MM.1S (cell line): ENCODE data around the gene HS6ST1.

Source experiments
- DNase-seq: peaks from one replicate; pipeline ENCODE4 v3.0.0-alpha.2; 2015
- H2AFZ ChIP-seq: fragments of 300-600 bp; sonication (generic); 2 replicates; pipeline ENCODE4 v1.6.0; 2016; ENCODE audit warnings: antibody characterized with exemption, low read length
- H3F3A ChIP-seq: fragments of 300-600 bp; sonication (generic); 2 replicates; pipeline ENCODE4 v1.6.1; 2016; ENCODE audit warnings: mild to moderate bottlenecking, antibody characterized with exemption, low read length, moderate library complexity, mixed read lengths; ENCODE audit not compliant: insufficient read depth
- H3K27ac ChIP-seq: fragments of 300-600 bp; sonication (generic); 2 replicates; pipeline ENCODE4 v1.5.1; 2016; ENCODE audit warnings: mild to moderate bottlenecking, low read length
- H3K27me3 ChIP-seq: fragments of 300-600 bp; sonication (generic); replicated peaks from 2 replicates; pipeline ENCODE4 v1.6.0; 2016; ENCODE audit warnings: low read length; ENCODE audit not compliant: insufficient read depth
- H3K36me3 ChIP-seq: fragments of 300-600 bp; sonication (generic); replicated peaks from 2 replicates; pipeline ENCODE4 v1.6.1; 2016; ENCODE audit warnings: mild to moderate bottlenecking, low read length, mixed read lengths; ENCODE audit not compliant: insufficient read depth
- H3K4me1 ChIP-seq: fragments of 300-600 bp; sonication (generic); 2 replicates; pipeline ENCODE4 v1.6.1; 2016; ENCODE audit warnings: low read length, mixed read lengths
- H3K4me2 ChIP-seq: fragments of 300-600 bp; sonication (generic); 2 replicates; pipeline ENCODE4 v1.6.0; 2016; ENCODE audit warnings: low read depth, low read length
- H3K4me3 ChIP-seq: fragments of 300-600 bp; sonication (generic); 2 replicates; pipeline ENCODE4 v1.5.1; 2016; ENCODE audit warnings: low read length, mixed read lengths
- H3K79me2 ChIP-seq: fragments of 300-600 bp; sonication (generic); 2 replicates; pipeline ENCODE4 v1.6.1; 2016; ENCODE audit warnings: mixed run types, low read length, mixed read lengths
- H3K9ac ChIP-seq: fragments of 300-600 bp; sonication (generic); 2 replicates; pipeline ENCODE4 v1.6.1; 2016; ENCODE audit warnings: low read length, mixed read lengths
- H3K9me2 ChIP-seq: fragments of 300-600 bp; sonication (generic); replicated peaks from 2 replicates; pipeline ENCODE4 v1.6.1; 2016; ENCODE audit warnings: mild to moderate bottlenecking, low read length, mixed read lengths; ENCODE audit not compliant: insufficient read depth
- H3K9me3 ChIP-seq: fragments of 300-600 bp; sonication (generic); replicated peaks from 2 replicates; pipeline ENCODE4 v1.6.1; 2016; ENCODE audit warnings: mild to moderate bottlenecking, low read length, mixed read lengths; ENCODE audit not compliant: insufficient read depth
- H4K20me1 ChIP-seq: fragments of 300-600 bp; sonication (generic); 2 replicates; pipeline ENCODE4 v1.6.1; 2016; ENCODE audit warnings: mild to moderate bottlenecking, low read length, moderate library complexity, mixed read lengths; ENCODE audit not compliant: insufficient read depth
- CTCF ChIP-seq: fragments of 300-600 bp; sonication (generic); IDR thresholded peaks from 2 replicates; pipeline ENCODE4 v1.5.1; 2016; ENCODE audit warnings: antibody characterized with exemption, low read length, mixed read lengths
- EZH2 ChIP-seq: fragments of 300-600 bp; sonication (generic); optimal IDR thresholded peaks from 2 replicates; pipeline ENCODE3; 2017; ENCODE audit warnings: low read depth, mild to moderate bottlenecking, antibody characterized with exemption, low read length, mixed read lengths
- EZH2phosphoT487 ChIP-seq: fragments of 300-600 bp; sonication (generic); IDR thresholded peaks from 2 replicates; pipeline ENCODE4 v1.6.1; 2018; ENCODE audit warnings: antibody characterized with exemption, low read length

The HS6ST1 gene

GRCh38 chr2:128301021-128301420 is 17.6 kb downstream of the HS6ST1 start:
- no peak for DNase-seq
- H3K4me1 ChIP-seq, result no peaks in the 10 kb centered on the region
- TF ChIP-seq CTCF (no peak), EZH2 (no peak), EZH2phosphoT487 (no peak)
- no peaks in the 10 kb centered on the region for H3F3A ChIP-seq
- H3K9ac ChIP-seq, result no peak overlapping the region
- H3K36me3 ChIP-seq, result no peaks in the 10 kb centered on the region
- H3K27ac ChIP-seq, result no peak overlapping the region
- H3K4me2 ChIP-seq, result no peak overlapping the region
- no peak overlapping the region for H3K4me3 ChIP-seq
- H3K9me2 ChIP-seq, result no peaks in the 10 kb centered on the region
- peaks cover 100% of the 10 kb centered on the region for H3K79me2 ChIP-seq
- H4K20me1 ChIP-seq, result peaks cover 12% of the 10 kb centered on the region
- no peaks in the 10 kb centered on the region for H3K27me3 ChIP-seq
- H3K9me3 ChIP-seq, result no peaks in the 10 kb centered on the region
- no peak overlapping the region for H2AFZ ChIP-seq

DNA sequence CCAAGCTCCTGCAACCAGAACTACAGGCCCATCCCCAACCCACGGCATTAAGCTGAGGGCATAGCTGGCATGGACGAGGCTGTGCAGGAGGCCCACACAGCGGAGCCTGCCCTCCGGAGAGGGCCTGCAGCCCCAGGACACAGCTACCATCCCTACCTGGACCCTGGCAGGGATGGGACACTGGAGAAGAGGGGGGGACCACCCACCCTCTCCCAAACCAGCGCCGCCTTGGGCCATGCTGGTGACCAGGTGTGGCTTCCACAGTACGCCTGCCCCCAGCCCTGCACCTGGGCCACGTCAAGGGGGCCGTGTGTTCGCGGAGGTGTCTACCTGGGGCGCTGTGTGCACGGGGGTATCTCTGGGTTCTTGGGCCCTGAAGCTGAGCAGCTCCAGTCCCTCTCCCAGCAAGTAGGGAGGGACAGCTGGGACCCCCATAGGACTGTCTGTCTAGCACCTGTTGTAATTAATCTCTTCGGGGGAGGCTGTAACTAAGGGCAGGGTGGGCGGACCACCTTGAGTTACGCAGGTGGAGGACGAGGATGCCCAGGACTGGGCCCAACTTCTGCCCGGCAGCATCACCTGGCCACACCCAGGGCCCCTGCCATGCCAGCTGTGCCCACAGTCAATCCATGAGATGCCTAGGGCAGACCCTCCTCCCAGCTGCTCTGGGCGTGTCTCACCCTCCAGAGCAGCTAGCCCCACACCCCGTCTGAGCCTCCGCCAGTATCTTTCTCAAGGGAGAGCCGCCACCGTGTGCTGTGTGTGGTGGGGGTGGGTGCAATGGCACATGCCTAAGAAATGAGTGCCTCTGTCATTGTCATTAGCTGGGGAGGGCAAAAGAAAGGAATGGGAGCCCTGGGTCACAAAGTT is 18.3 kb downstream of the HS6ST1 start:
- Histone ChIP-seq H4K20me1 (peaks cover 16% of the 10 kb centered on the region), H3K9ac (no peak overlapping the region), H3K27me3 (no peaks in the 10 kb centered on the region), H3K9me2 (no peaks in the 10 kb centered on the region), H3K9me3 (no peaks in the 10 kb centered on the region), H3K4me2 (no peak overlapping the region), H3F3A (no peaks in the 10 kb centered on the region), H3K4me3 (no peak overlapping the region), H2AFZ (no peak overlapping the region), H3K4me1 (no peaks in the 10 kb centered on the region), H3K27ac (no peak overlapping the region), H3K36me3 (no peaks in the 10 kb centered on the region), H3K79me2 (peaks cover 100% of the 10 kb centered on the region)
- no peak for DNase-seq
- TF ChIP-seq EZH2phosphoT487 (no peak), CTCF (no peak), EZH2 (no peak)

DNA sequence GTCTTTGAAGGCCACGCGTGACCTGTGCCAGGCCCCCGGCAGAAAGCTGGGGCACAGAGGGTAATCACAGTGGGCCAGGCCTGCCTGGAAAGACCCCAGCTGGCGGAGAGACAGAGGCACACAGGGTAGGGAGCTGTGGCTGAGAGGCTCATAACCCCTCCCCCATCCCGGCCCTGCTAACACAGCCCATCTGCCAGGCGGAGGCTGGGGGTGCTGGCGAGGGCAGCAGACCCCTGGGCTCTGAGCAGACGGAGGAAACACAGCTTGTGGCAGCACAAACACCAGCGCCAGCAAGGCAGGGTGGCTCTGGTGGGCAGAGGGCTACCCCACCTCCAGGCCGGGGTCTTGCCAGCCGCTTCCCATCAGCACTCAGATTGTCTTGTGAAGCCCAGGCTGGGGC is 19.0 kb downstream of the HS6ST1 start:
- H3K4me3 ChIP-seq, result no peak overlapping the region
- no peak overlapping the region for H3K4me2 ChIP-seq
- H3F3A ChIP-seq, result no peaks in the 10 kb centered on the region
- H3K9ac ChIP-seq, result no peak overlapping the region
- no peaks in the 10 kb centered on the region for H3K9me2 ChIP-seq
- no peaks in the 10 kb centered on the region for H3K4me1 ChIP-seq
- no peak overlapping the region for H3K27ac ChIP-seq
- H3K36me3 ChIP-seq, result no peaks in the 10 kb centered on the region
- no peak overlapping the region for H2AFZ ChIP-seq
- H4K20me1 ChIP-seq, result peaks cover 18% of the 10 kb centered on the region
- H3K9me3 ChIP-seq, result no peaks in the 10 kb centered on the region
- H3K27me3 ChIP-seq, result no peaks in the 10 kb centered on the region
- peaks cover 100% of the 10 kb centered on the region for H3K79me2 ChIP-seq
- no peak for TF ChIP-seq CTCF
- no peak for TF ChIP-seq EZH2
- no peak for TF ChIP-seq EZH2phosphoT487
- DNase-seq, result no peak
